GM19463 (cell line): ENCODE results near the gene MED13.
"Not testable (repeated sequence)": the region's sequence is repeated elsewhere in the genome, so short reads cannot be mapped to it uniquely, and the experiment has no call there.

Experiments
- ATAC-seq: cut with Tn5 transposase; IDR thresholded peaks from one replicate; pipeline ENCODE4 v1.9.1; 2021; ENCODE audit warnings: mild to moderate bottlenecking, moderate library complexity; ENCODE audit not compliant: unreplicated experiment

MED13 gene

GRCh38 chr17:62090868-62091267, 25.8 kb upstream of the MED13 start:
- no peak for ATAC-seq

GRCh38 chr17:62090021-62090824, 25.1 kb upstream of the MED13 start:
- ATAC-seq, result no peak

- no peak for ATAC-seq
These were observed 24.3 kb upstream of the MED13 start for GRCh38 chr17:62089334-62089733.

GRCh38 chr17:62086737-62087136, 21.7 kb upstream of the MED13 start:
- ATAC-seq, result no peak

GRCh38 chr17:62085511-62086408, 20.7 kb upstream of the MED13 start:
- no peak for ATAC-seq

GRCh38 chr17:62084585-62084984, 19.5 kb upstream of the MED13 start:
- ATAC-seq, result no peak

- ATAC-seq, result no peak
These were observed 18.6 kb upstream of the MED13 start for GRCh38 chr17:62083651-62084050.

GRCh38 chr17:62080647-62081046, 15.6 kb upstream of the MED13 start:
- no peak for ATAC-seq

- no peak for ATAC-seq
These were observed 12.9 kb upstream of the MED13 start for GRCh38 chr17:62078009-62078408.

- ATAC-seq, result no peak
These were observed 12.0 kb upstream of the MED13 start for GRCh38 chr17:62076864-62077788.

GRCh38 chr17:62075308-62075815, 10.3 kb upstream of the MED13 start:
- no peak for ATAC-seq

GRCh38 chr17:62073993-62074392, 8.9 kb upstream of the MED13 start:
- no peak for ATAC-seq

GRCh38 chr17:62072855-62073254, 7.8 kb upstream of the MED13 start:
- ATAC-seq, result not testable (repeated sequence)

GRCh38 chr17:62070900-62071299, 5.8 kb upstream of the MED13 start:
- no peak for ATAC-seq

- no peak for ATAC-seq
These were observed 2.4 kb upstream of the MED13 start for GRCh38 chr17:62067165-62068145.

GRCh38 chr17:62065611-62066468, 762 bp upstream of the MED13 start:
- ATAC-seq, result peak; percentile 91

GRCh38 chr17:62064029-62064790, 868 bp downstream of the MED13 start:
- no peak for ATAC-seq

GRCh38 chr17:62062944-62063343, 2.1 kb downstream of the MED13 start:
- ATAC-seq, result no peak
